Keratinocyte (primary cell): Measurements from ENCODE around the gene KCNAB2.

Experiments
- CTCF ChIP-seq, 3 experiments: IDR thresholded peaks in 1 of 3; conservative IDR thresholded peaks in 1 of 3; optimal IDR thresholded peaks in 1 of 3; 2 replicates in 2 of 3; 3 replicates in 1 of 3; pipeline versions ENCODE3 to v1.5.1; 2011; ENCODE audit warnings: low read length in 3 of 3, mild to moderate bottlenecking in 3 of 3, moderate library complexity in 2 of 3, control low read depth in 1 of 3, inconsistent platforms in 1 of 3; ENCODE audit not compliant: insufficient read depth in 2 of 3; ENCODE audit errors: extremely low read depth in 1 of 3
- EZH2 ChIP-seq: IDR thresholded peaks from one replicate; pipeline ENCODE4 v1.6.1; 2012; ENCODE audit warnings: inconsistent platforms, mild to moderate bottlenecking, low read length, moderate library complexity

- TF ChIP-seq CTCF (optimal IDR thresholded peaks at IDR 0.05 in 1 of 3, IDR thresholded peaks at IDR 0.05 in 1 of 3, conservative IDR thresholded peaks at IDR 0.05 in 1 of 3; ENCODE audit: extremely low read depth in 1 of 3, insufficient read depth in 2 of 3, low read length in 3 of 3) (no peak), EZH2 (no peak)
Observed at GRCh38 chr1:6070450-6070974, 24.8 kb downstream of the KCNAB2 start.
